Endodermal cell (in vitro differentiated cells): ENCODE results near the gene SNX5. TPM values are rescaled to one million over a fixed set of nuclear protein-coding genes. Genes with fewer than 3 reads are reported as not detected.

Experiments
- DNase-seq: peaks from one replicate; pipeline ENCODE4 v3.0.0-alpha.2; 2017
- H3K27ac ChIP-seq: 2 replicates; pipeline ENCODE4 v1.5.1; 2013; ENCODE audit warnings: mild to moderate bottlenecking, low read depth, low read length, moderate library complexity
- H3K27me3 ChIP-seq: 2 replicates; pipeline ENCODE4 v1.6.1; 2013; ENCODE audit warnings: mild to moderate bottlenecking, low read length, moderate library complexity; ENCODE audit not compliant: insufficient read depth, control insufficient read depth, poor library complexity, severe bottlenecking
- H3K36me3 ChIP-seq: 2 replicates; pipeline ENCODE4 v1.7.0; 2013; ENCODE audit warnings: mild to moderate bottlenecking, low read length, moderate library complexity; ENCODE audit not compliant: control insufficient read depth, insufficient read depth
- H3K4me1 ChIP-seq: one replicate; pipeline ENCODE4 v1.7.0; 2013; ENCODE audit warnings: low read length; ENCODE audit not compliant: control insufficient read depth, insufficient read depth
- H3K4me3 ChIP-seq: 2 replicates; pipeline ENCODE4 v1.5.1; 2013; ENCODE audit warnings: mild to moderate bottlenecking, low read length, moderate library complexity
- H3K9ac ChIP-seq: 2 replicates; pipeline ENCODE4 v1.6.1; 2013; ENCODE audit warnings: mild to moderate bottlenecking, low read length, moderate library complexity; ENCODE audit not compliant: poor library complexity, severe bottlenecking; ENCODE audit errors: extremely low read depth
- H3K9me3 ChIP-seq: 2 replicates; pipeline ENCODE4 v1.6.1; 2013; ENCODE audit warnings: mild to moderate bottlenecking, low read length, moderate library complexity; ENCODE audit not compliant: control insufficient read depth
- H3K27ac Mint-ChIP-seq: 2 replicates; pipeline ENCODE4 v1.8.0; 2020; ENCODE audit warnings: mixed read lengths
- H3K27me3 Mint-ChIP-seq: 2 replicates; pipeline ENCODE4 v1.8.0; 2021; ENCODE audit warnings: mild to moderate bottlenecking, mixed read lengths; ENCODE audit not compliant: insufficient read depth
- H3K36me3 Mint-ChIP-seq: 2 replicates; pipeline ENCODE4 v1.8.0; 2020; ENCODE audit warnings: low read depth, mixed read lengths
- H3K4me1 Mint-ChIP-seq: 2 replicates; pipeline ENCODE4 v1.8.0; 2020; ENCODE audit warnings: mixed read lengths
- H3K4me3 Mint-ChIP-seq: 2 replicates; pipeline ENCODE4 v1.8.0; 2020; ENCODE audit warnings: mild to moderate bottlenecking, moderate library complexity, mixed read lengths
- H3K9me3 Mint-ChIP-seq: 2 replicates; pipeline ENCODE4 v1.8.0; 2020; ENCODE audit warnings: mild to moderate bottlenecking, mixed read lengths
- CTCF ChIP-seq: fragments of 200-600 bp; sonication (generic); conservative IDR thresholded peaks from 2 replicates; pipeline ENCODE4 v1.5.0; 2021; ENCODE audit warnings: antibody characterized with exemption, mild to moderate bottlenecking
- WGBS, 2 experiments: methylation state at CpG; one replicate each; pipeline versions ENCODE4 v1.1.5 to v1.1.7; 2013; ENCODE audit warnings: missing lambda C conversion rate in 2 of 2, mixed read lengths in 1 of 2; ENCODE audit not compliant: insufficient coverage in 1 of 2, insufficient read length in 1 of 2; 5-methylcytosine and 5-hydroxymethylcytosine counted together
- total RNA-seq, 2 donors: library from RNA; stranded (reverse); fragmentation: NEBNext Ultra II Directional in 1 of 2; extraction: Animal tissue kit (Norgen Biotek cat#: 25700) in 1 of 2; gene quantifications; 2 replicates in 1 of 2; 3 replicates in 1 of 2; pipeline ENCODE4 v1.2.1, GENCODE V29; 2021

Gene SNX5
- total RNA-seq, 2 donors from 2014 or later = 170 to 171 TPM

- Histone ChIP-seq H3K9me3 (no peaks in the 10 kb centered on the region), H3K27ac (no peak overlapping the region), H3K27me3 (no peaks in the 10 kb centered on the region), H3K4me3 (no peak overlapping the region), H3K4me1 (no peaks in the 10 kb centered on the region), H3K36me3 (no peaks in the 10 kb centered on the region), H3K9ac (no peak overlapping the region)
- DNase-seq = no peak
- Mint-ChIP-seq H3K9me3 (no peaks in the 10 kb centered on the region), H3K4me1 (no peaks in the 10 kb centered on the region), H3K4me3 (no peak overlapping the region), H3K27ac (no peak overlapping the region), H3K27me3 (peaks cover 3% of the 10 kb centered on the region), H3K36me3 (no peaks in the 10 kb centered on the region)
- WGBS, 2 experiments = 78 to 94% methylated on average over 1 to 4 of the region's 4 CpGs
- TF ChIP-seq CTCF = no peak
These were observed 58.7 kb downstream of the SNX5 start for GRCh38 chr20:17909869-17910321.

- TF ChIP-seq CTCF = no peak
- Histone ChIP-seq H3K4me1 (no peaks in the 10 kb centered on the region), H3K9me3 (no peaks in the 10 kb centered on the region), H3K4me3 (no peak overlapping the region), H3K9ac (no peak overlapping the region), H3K27ac (no peak overlapping the region), H3K27me3 (no peaks in the 10 kb centered on the region), H3K36me3 (no peaks in the 10 kb centered on the region)
- WGBS, 2 experiments = 91 to 97% methylated on average over 4 to 6 of the region's 7 CpGs
- DNase-seq = no peak
- Mint-ChIP-seq H3K4me1 (no peaks in the 10 kb centered on the region), H3K4me3 (no peak overlapping the region), H3K27ac (no peak overlapping the region), H3K36me3 (no peaks in the 10 kb centered on the region), H3K9me3 (no peaks in the 10 kb centered on the region), H3K27me3 (peaks cover 3% of the 10 kb centered on the region)
These were observed 63.0 kb downstream of the SNX5 start for GRCh38 chr20:17905544-17905943.

- H3K9me3 ChIP-seq = no peaks in the 10 kb centered on the region
- Mint-ChIP-seq H3K36me3 (no peaks in the 10 kb centered on the region), H3K9me3 (no peaks in the 10 kb centered on the region), H3K4me1 (no peaks in the 10 kb centered on the region), H3K4me3 (no peak overlapping the region), H3K27ac (no peak overlapping the region), H3K27me3 (peaks cover 5% of the 10 kb centered on the region)
- no peaks in the 10 kb centered on the region for H3K4me1 ChIP-seq
- H3K27me3 ChIP-seq = no peaks in the 10 kb centered on the region
- no peak overlapping the region for H3K4me3 ChIP-seq
- no peak for TF ChIP-seq CTCF
- no peak overlapping the region for H3K27ac ChIP-seq
- H3K9ac ChIP-seq = no peak overlapping the region
- 67 to 84% methylated on average over 1 to 3 of the region's 3 CpGs for WGBS, 2 experiments
- H3K36me3 ChIP-seq = no peaks in the 10 kb centered on the region
- DNase-seq = no peak
These were observed 64.6 kb downstream of the SNX5 start for GRCh38 chr20:17904027-17904426.
